Glutamatergic neuron (in vitro differentiated cells): ENCODE results near the gene PNMA1. TPM values are rescaled to one million over a fixed set of nuclear protein-coding genes. Genes with fewer than 3 reads are reported as not detected.
A peak's percentile ranks its signal among the peaks of the same experiment; 100 is the strongest.

Experiments
- DNase-seq: peaks from one replicate; pipeline ENCODE4 v3.0.0; 2022
- H3K27ac Mint-ChIP-seq: one replicate; pipeline ENCODE4 v1.8.0; 2020; ENCODE audit warnings: mild to moderate bottlenecking, mixed read lengths, inconsistent platforms; ENCODE audit not compliant: unreplicated experiment
- H3K27me3 Mint-ChIP-seq: one replicate; pipeline ENCODE4 v1.8.0; 2020; ENCODE audit warnings: mild to moderate bottlenecking, moderate library complexity, mixed read lengths, inconsistent platforms; ENCODE audit not compliant: unreplicated experiment
- H3K36me3 Mint-ChIP-seq: one replicate; pipeline ENCODE4 v1.8.0; 2020; ENCODE audit warnings: mild to moderate bottlenecking, mixed read lengths, inconsistent platforms; ENCODE audit not compliant: unreplicated experiment
- H3K4me1 Mint-ChIP-seq: one replicate; pipeline ENCODE4 v1.8.0; 2020; ENCODE audit warnings: mild to moderate bottlenecking, low read depth, mixed read lengths, inconsistent platforms; ENCODE audit not compliant: unreplicated experiment
- H3K4me3 Mint-ChIP-seq: one replicate; pipeline ENCODE4 v1.8.0; 2020; ENCODE audit warnings: mild to moderate bottlenecking, mixed read lengths, inconsistent platforms; ENCODE audit not compliant: unreplicated experiment
- H3K9me3 Mint-ChIP-seq: one replicate; pipeline ENCODE4 v1.8.0; 2020; ENCODE audit warnings: mild to moderate bottlenecking, moderate library complexity, mixed read lengths, inconsistent platforms; ENCODE audit not compliant: unreplicated experiment
- CTCF ChIP-seq: fragments of 200-600 bp; sonication (generic); IDR thresholded peaks from one replicate; pipeline ENCODE4 v1.5.0; 2021; ENCODE audit not compliant: partially characterized antibody, unreplicated experiment
- total RNA-seq: library from RNA; stranded (reverse); fragmentation: NEBNext Ultra II Directional; extraction: Animal tissue kit (Norgen Biotek cat#: 25700); gene quantifications from one replicate; pipeline ENCODE4 v1.2.1, GENCODE V29; 2021; ENCODE audit not compliant: unreplicated experiment

The PNMA1 gene
- total RNA-seq, 1 donor from 2014 or later, result 145 TPM

- no peak overlapping the region for H3K4me3 Mint-ChIP-seq
- peaks cover 2% of the 10 kb centered on the region for H3K9me3 Mint-ChIP-seq
- H3K4me1 Mint-ChIP-seq, result peaks cover 6% of the 10 kb centered on the region
- TF ChIP-seq CTCF, result no peak
- peaks cover 3% of the 10 kb centered on the region for H3K27me3 Mint-ChIP-seq
- no peaks in the 10 kb centered on the region for H3K36me3 Mint-ChIP-seq
- H3K27ac Mint-ChIP-seq, result no peak overlapping the region
- no peak for DNase-seq
Measured at GRCh38 chr14:73736842-73737241, 22.7 kb upstream of the PNMA1 start.

- Mint-ChIP-seq H3K36me3 (no peaks in the 10 kb centered on the region), H3K4me3 (no peak overlapping the region), H3K27ac (no peak overlapping the region), H3K9me3 (peaks cover 2% of the 10 kb centered on the region), H3K27me3 (peaks cover 2% of the 10 kb centered on the region), H3K4me1 (peaks cover 3% of the 10 kb centered on the region)
- no peak for DNase-seq
- no peak for TF ChIP-seq CTCF
Measured at GRCh38 chr14:73732006-73732405, 17.8 kb upstream of the PNMA1 start.

GRCh38 chr14:73731111-73731510 is 16.9 kb upstream of the PNMA1 start:
- Mint-ChIP-seq H3K36me3 (no peaks in the 10 kb centered on the region), H3K27me3 (peaks cover 2% of the 10 kb centered on the region), H3K9me3 (peaks cover 2% of the 10 kb centered on the region), H3K4me1 (peaks cover 5% of the 10 kb centered on the region), H3K4me3 (no peak overlapping the region), H3K27ac (no peak overlapping the region)
- no peak for DNase-seq
- TF ChIP-seq CTCF, result no peak

GRCh38 chr14:73729556-73730265 is 15.5 kb upstream of the PNMA1 start:
- Mint-ChIP-seq H3K27ac (no peak overlapping the region), H3K4me3 (no peak overlapping the region), H3K27me3 (peaks cover 3% of the 10 kb centered on the region), H3K4me1 (peaks cover 12% of the 10 kb centered on the region), H3K36me3 (no peaks in the 10 kb centered on the region), H3K9me3 (no peaks in the 10 kb centered on the region)
- no peak for DNase-seq
- no peak for TF ChIP-seq CTCF

GRCh38 chr14:73728717-73729330 is 14.6 kb upstream of the PNMA1 start:
- no peak overlapping the region for H3K4me3 Mint-ChIP-seq
- no peak overlapping the region for H3K27ac Mint-ChIP-seq
- H3K36me3 Mint-ChIP-seq, result no peaks in the 10 kb centered on the region
- H3K9me3 Mint-ChIP-seq, result no peaks in the 10 kb centered on the region
- peak; percentile 95 for DNase-seq
- peaks cover 19% of the 10 kb centered on the region for H3K4me1 Mint-ChIP-seq
- H3K27me3 Mint-ChIP-seq, result peaks cover 2% of the 10 kb centered on the region
- peak; percentile 86 for TF ChIP-seq CTCF
